H9 (cell line): ENCODE measurements around the gene C1D. TPM values are rescaled to one million over a fixed set of nuclear protein-coding genes. Genes with fewer than 3 reads are reported as not detected.

ENCODE experiments used
- DNase-seq: peaks from one replicate; pipeline ENCODE4 v3.0.0-alpha.2; 2017
- H2AFZ ChIP-seq: one replicate; pipeline ENCODE4 v1.6.1; 2013; ENCODE audit warnings: mild to moderate bottlenecking, low read length, control low read depth, moderate library complexity
- H2AK5ac ChIP-seq: 2 replicates; pipeline ENCODE4 v1.6.1; 2013; ENCODE audit warnings: low read length, control low read depth, mixed read lengths; ENCODE audit not compliant: insufficient read length
- H2BK120ac ChIP-seq: one replicate; pipeline ENCODE4 v1.6.1; 2013; ENCODE audit warnings: low read depth, mild to moderate bottlenecking, low read length, control low read depth, inconsistent platforms; ENCODE audit not compliant: poor library complexity, severe bottlenecking
- H2BK12ac ChIP-seq: 2 replicates; pipeline ENCODE4 v1.6.1; 2013; ENCODE audit warnings: low read length, control low read depth, mixed read lengths, low read depth; ENCODE audit not compliant: insufficient read length
- H2BK15ac ChIP-seq: 2 replicates; pipeline ENCODE4 v1.6.1; 2013; ENCODE audit warnings: low read depth, low read length, control low read depth
- H2BK20ac ChIP-seq: one replicate; pipeline ENCODE4 v1.6.1; 2013; ENCODE audit warnings: low read depth, mild to moderate bottlenecking, low read length, control low read depth, inconsistent platforms; ENCODE audit not compliant: poor library complexity, severe bottlenecking
- H2BK5ac ChIP-seq: 2 replicates; pipeline ENCODE4 v1.6.1; 2013; ENCODE audit warnings: low read length, control low read depth, mixed read lengths; ENCODE audit not compliant: insufficient read length
- H3K14ac ChIP-seq: 2 replicates; pipeline ENCODE4 v1.6.1; 2013; ENCODE audit warnings: low read length, control low read depth; ENCODE audit not compliant: insufficient read depth
- H3K18ac ChIP-seq: 2 replicates; pipeline ENCODE4 v1.6.1; 2013; ENCODE audit warnings: low read depth, mild to moderate bottlenecking, mixed read lengths, low read length, control low read depth; ENCODE audit not compliant: insufficient read length
- H3K23ac ChIP-seq: 2 replicates; pipeline ENCODE4 v1.6.1; 2013; ENCODE audit warnings: low read length, control low read depth, mixed read lengths, low read depth; ENCODE audit not compliant: insufficient read length
- H3K23me2 ChIP-seq: 2 replicates; pipeline ENCODE4 v1.6.1; 2013; ENCODE audit warnings: low read depth, mild to moderate bottlenecking, mixed read lengths, low read length, control low read depth; ENCODE audit not compliant: insufficient read length, poor library complexity, severe bottlenecking
- H3K27ac ChIP-seq: 2 replicates; pipeline ENCODE4 v1.5.1; 2013; ENCODE audit warnings: low read length, control low read depth, mixed read lengths, low read depth; ENCODE audit not compliant: insufficient read length
- H3K27me3 ChIP-seq: 2 replicates; pipeline ENCODE4 v1.6.1; 2013; ENCODE audit warnings: low read length, control low read depth, inconsistent platforms; ENCODE audit not compliant: insufficient read depth
- H3K4ac ChIP-seq: 2 replicates; pipeline ENCODE4 v1.6.1; 2013; ENCODE audit warnings: low read depth, mild to moderate bottlenecking, control low read depth, inconsistent platforms, low read length, moderate library complexity
- H3K4me1 ChIP-seq: 2 replicates; pipeline ENCODE4 v1.6.1; 2013; ENCODE audit warnings: low read length, control low read depth, inconsistent platforms; ENCODE audit not compliant: insufficient read depth
- H3K4me2 ChIP-seq: 2 replicates; pipeline ENCODE4 v1.6.1; 2013; ENCODE audit warnings: low read length, control low read depth, mixed read lengths; ENCODE audit not compliant: insufficient read length, insufficient read depth
- H3K56ac ChIP-seq: 2 replicates; pipeline ENCODE4 v1.6.1; 2013; ENCODE audit warnings: low read depth, mild to moderate bottlenecking, mixed read lengths, low read length, control low read depth; ENCODE audit not compliant: insufficient read length
- H3K79me1 ChIP-seq: 2 replicates; pipeline ENCODE4 v1.6.1; 2013; ENCODE audit warnings: low read depth, mild to moderate bottlenecking, moderate library complexity, low read length, control low read depth, inconsistent platforms; ENCODE audit not compliant: insufficient read depth, poor library complexity, severe bottlenecking
- H3K79me2 ChIP-seq: 2 replicates; pipeline ENCODE4 v1.6.1; 2013; ENCODE audit warnings: low read length, control low read depth, inconsistent platforms; ENCODE audit not compliant: insufficient read depth
- H3K9ac ChIP-seq: 2 replicates; pipeline ENCODE4 v1.6.1; 2013; ENCODE audit warnings: low read length, control low read depth, mixed read lengths; ENCODE audit not compliant: insufficient read length; ENCODE audit errors: extremely low read depth
- H3K9me3 ChIP-seq: one replicate; pipeline ENCODE4 v1.6.1; 2013; ENCODE audit warnings: low read depth, low read length, inconsistent platforms; ENCODE audit not compliant: control insufficient read depth
- H3T11ph ChIP-seq: one replicate; pipeline ENCODE4 v1.6.1; 2013; ENCODE audit warnings: mild to moderate bottlenecking, low read length, control low read depth, inconsistent platforms
- H4K20me1 ChIP-seq: one replicate; pipeline ENCODE4 v1.6.1; 2013; ENCODE audit not compliant: control insufficient read depth, insufficient read length, insufficient read depth
- H4K5ac ChIP-seq: 2 replicates; pipeline ENCODE4 v1.6.1; 2013; ENCODE audit warnings: low read depth, mild to moderate bottlenecking, mixed read lengths, low read length, control low read depth; ENCODE audit not compliant: insufficient read length
- H4K8ac ChIP-seq: replicated peaks from 2 replicates; pipeline ENCODE4 v1.6.1; 2013; ENCODE audit warnings: low read length, control low read depth, mixed read lengths, low read depth; ENCODE audit not compliant: insufficient read length
- H4K91ac ChIP-seq: 2 replicates; pipeline ENCODE4 v1.6.1; 2013; ENCODE audit warnings: low read depth, mild to moderate bottlenecking, moderate library complexity, mixed read lengths, low read length, control low read depth; ENCODE audit not compliant: insufficient read length
- H3K27ac Mint-ChIP-seq, 3 experiments: 2 replicates in 2 of 3; 3 replicates in 1 of 3; pipeline ENCODE4 v1.8.0; 2020 to 2021; ENCODE audit warnings: mixed read lengths in 3 of 3, mild to moderate bottlenecking in 1 of 3, moderate library complexity in 1 of 3
- H3K27me3 Mint-ChIP-seq: 2 replicates; pipeline ENCODE4 v1.8.0; 2021; ENCODE audit warnings: low read depth, mild to moderate bottlenecking, moderate library complexity, mixed read lengths
- H3K36me3 Mint-ChIP-seq, 3 experiments: 2 replicates in 2 of 3; 3 replicates in 1 of 3; pipeline ENCODE4 v1.8.0; 2020 to 2021; ENCODE audit warnings: low read depth in 3 of 3, mixed read lengths in 3 of 3; ENCODE audit not compliant: insufficient read depth in 1 of 3
- H3K4me1 Mint-ChIP-seq, 2 experiments: 2 replicates each; pipeline ENCODE4 v1.8.0; 2020; ENCODE audit warnings: mixed read lengths in 2 of 2
- H3K4me3 Mint-ChIP-seq, 2 experiments: 2 replicates in 1 of 2; 3 replicates in 1 of 2; pipeline ENCODE4 v1.8.0; 2020 to 2021; ENCODE audit warnings: mild to moderate bottlenecking in 2 of 2, mixed read lengths in 2 of 2, moderate library complexity in 1 of 2
- H3K9me3 Mint-ChIP-seq, 2 experiments: 2 replicates in 1 of 2; 3 replicates in 1 of 2; pipeline ENCODE4 v1.8.0; 2020; ENCODE audit warnings: mild to moderate bottlenecking in 2 of 2, mixed read lengths in 2 of 2, moderate library complexity in 1 of 2
- CTCF ChIP-seq: fragments of 200-600 bp; sonication (generic); conservative IDR thresholded peaks from 3 replicates; pipeline ENCODE4 v1.8.0; 2021; ENCODE audit warnings: antibody characterized with exemption, mild to moderate bottlenecking
- WGBS: extraction: QIAGEN DNeasy Blood & Tissue Kit; methylation state at CpG from one replicate; pipeline ENCODE4 v1.1.7; 2013; ENCODE audit warnings: missing lambda C conversion rate, low lambda C conversion rate, mixed read lengths; ENCODE audit not compliant: insufficient read length; ENCODE audit errors: extremely low coverage; 5-methylcytosine and 5-hydroxymethylcytosine counted together
- total RNA-seq: library from RNA; stranded (reverse); gene quantifications from 2 replicates; pipeline ENCODE4 v1.2.1, GENCODE V29; 2021

C1D gene
- total RNA-seq, 1 experiment from 2014 or later: 19.7 TPM

- H2BK12ac ChIP-seq: no peak overlapping the region
- H3T11ph ChIP-seq: no peak overlapping the region
- H2AK5ac ChIP-seq: no peak overlapping the region
- peaks cover 3% of the 10 kb centered on the region for H3K79me1 ChIP-seq
- TF ChIP-seq CTCF: no peak
- no peak overlapping the region for H3K18ac ChIP-seq
- no peaks in the 10 kb centered on the region for H3K27me3 Mint-ChIP-seq
- no peak overlapping the region for H2BK5ac ChIP-seq
- H2BK15ac ChIP-seq: no peak overlapping the region
- no peak overlapping the region for H2BK20ac ChIP-seq
- H2AFZ ChIP-seq: no peak overlapping the region
- no peak overlapping the region for H4K8ac ChIP-seq
- H3K79me2 ChIP-seq: no peaks in the 10 kb centered on the region; the same call in 1 of the 2 replicates
- H3K4me1 Mint-ChIP-seq: no peaks in the 10 kb centered on the region
- H3K9ac ChIP-seq: no peak overlapping the region
- no peaks in the 10 kb centered on the region for H3K4me1 ChIP-seq
- H3K4me3 Mint-ChIP-seq: no peak overlapping the region; a peak in 1 of 5 replicates
- no peak overlapping the region for H3K23ac ChIP-seq
- no peaks in the 10 kb centered on the region for H3K9me3 Mint-ChIP-seq
- no peak for DNase-seq
- H4K20me1 ChIP-seq: no peaks in the 10 kb centered on the region
- H3K27ac ChIP-seq: no peak overlapping the region
- no peaks in the 10 kb centered on the region for H3K9me3 ChIP-seq
- H3K56ac ChIP-seq: no peak overlapping the region
- no peaks in the 10 kb centered on the region for H3K23me2 ChIP-seq
- H3K36me3 Mint-ChIP-seq: peaks cover 0 to 15% (median 4%) of the 10 kb centered on the region in 3 experiments; a peak in 3 of 7 replicates
- no peak overlapping the region for H3K14ac ChIP-seq
- H4K91ac ChIP-seq: no peak overlapping the region
- no peak overlapping the region for H4K5ac ChIP-seq
- H3K4me2 ChIP-seq: no peak overlapping the region
- H3K4ac ChIP-seq: no peak overlapping the region
- peak overlapping the region in 2 of 3 experiments; percentile 11 to 34; a peak in 2 of 7 replicates for H3K27ac Mint-ChIP-seq
- no CpG with 5 or more reads among the region's 3 CpGs for WGBS
- H3K27me3 ChIP-seq: no peaks in the 10 kb centered on the region
- no peak overlapping the region for H2BK120ac ChIP-seq
Observed at GRCh38 chr2:68043695-68044094, 19.1 kb downstream of the C1D start.
